Fibroblast of the aortic adventitia (primary cell): ENCODE measurements around the gene TTC39C. TPM values are rescaled to one million over a fixed set of nuclear protein-coding genes. Genes with fewer than 3 reads are reported as not detected.
A peak's percentile ranks its signal among the peaks of the same experiment; 100 is the strongest.

ENCODE experiments used
- DNase-seq: peaks from one replicate; pipeline ENCODE4 v3.0.0-alpha.2; 2010; ENCODE audit warnings: low read depth
- H3K4me3 ChIP-seq: 2 replicates; pipeline ENCODE4 v1.5.1; 2011; ENCODE audit warnings: low read depth, mild to moderate bottlenecking, control low read depth, low read length, moderate library complexity
- CTCF ChIP-seq: IDR thresholded peaks from 2 replicates; pipeline ENCODE4 v1.5.1; 2011; ENCODE audit warnings: mild to moderate bottlenecking, low read length, control low read depth, inconsistent platforms; ENCODE audit not compliant: insufficient read depth
- total RNA-seq: library from RNA; depleted of rRNA; stranded (reverse); fragments of >200 nt; gene quantifications from 2 replicates; pipeline ENCODE4 v1.2.3, GENCODE V29; 2012; ENCODE audit warnings: low replicate concordance

Gene TTC39C
- total RNA-seq, 1 donor, result 51.8 TPM

GRCh38 chr18:24016643-24017042 lies 2.1 kb downstream of the TTC39C start:
- peak; percentile 57 for TF ChIP-seq CTCF
- peak overlapping the region; percentile 41 for H3K4me3 ChIP-seq
- DNase-seq, result peak; percentile 21

GRCh38 chr18:24018299-24018886 lies 3.8 kb downstream of the TTC39C start:
- DNase-seq, result no peak
- H3K4me3 ChIP-seq, result no peak overlapping the region
- no peak for TF ChIP-seq CTCF

DNA sequence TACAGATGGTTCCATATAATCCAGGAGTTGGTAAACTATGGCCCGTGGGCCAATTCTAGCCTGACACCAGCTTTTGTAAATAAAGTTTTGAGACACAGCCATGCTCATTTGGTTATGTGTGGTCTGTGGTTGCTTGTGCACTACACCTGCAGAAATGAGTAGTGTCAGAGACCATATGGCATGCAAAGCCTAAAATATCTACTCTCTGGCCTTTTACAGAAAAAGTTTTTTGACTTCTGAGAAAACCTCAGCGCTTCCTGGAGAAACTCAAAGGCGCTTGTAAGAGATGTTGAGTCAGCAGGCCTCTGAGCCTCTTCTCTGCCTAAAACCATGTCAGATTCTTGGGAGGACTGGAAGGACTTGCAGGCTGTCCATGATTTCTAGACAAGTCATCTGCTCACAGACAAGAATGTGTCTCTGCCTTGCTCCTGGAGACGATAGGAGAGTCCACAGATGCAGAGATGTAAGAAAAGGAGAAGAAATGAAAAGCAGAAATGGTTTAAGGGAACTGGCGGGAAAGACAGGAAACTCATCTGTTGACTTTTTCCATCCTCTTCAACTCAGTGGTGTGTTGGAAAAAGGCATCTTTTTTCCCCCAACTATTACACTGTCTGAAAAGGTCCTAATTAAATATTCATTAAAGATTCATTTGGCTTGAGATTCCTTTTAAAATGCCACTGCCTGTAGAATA lies 5.2 kb downstream of the TTC39C start:
- no peak for TF ChIP-seq CTCF
- no peak overlapping the region for H3K4me3 ChIP-seq
- DNase-seq, result no peak

DNA sequence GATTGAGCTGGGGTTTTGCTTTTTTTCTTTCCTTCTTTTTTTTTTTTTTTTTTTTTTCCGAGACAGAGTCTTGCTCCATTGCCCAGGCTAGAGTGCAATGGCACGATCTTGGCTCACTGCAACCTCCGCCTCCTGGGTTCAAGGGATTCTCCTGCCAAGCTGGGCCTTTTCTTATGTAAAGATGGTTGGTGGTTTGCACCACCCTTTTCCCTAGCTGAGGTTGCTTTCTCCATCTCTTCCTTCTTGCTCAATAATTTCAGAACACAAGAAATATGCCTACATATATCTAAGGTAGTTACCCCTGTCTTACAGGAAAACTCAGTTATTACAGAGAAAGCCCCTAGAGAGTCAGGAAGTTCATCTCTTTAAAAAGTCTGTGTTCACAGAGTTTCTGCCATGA lies 7.0 kb downstream of the TTC39C start:
- no peak overlapping the region for H3K4me3 ChIP-seq
- DNase-seq, result no peak
- TF ChIP-seq CTCF, result no peak

DNA sequence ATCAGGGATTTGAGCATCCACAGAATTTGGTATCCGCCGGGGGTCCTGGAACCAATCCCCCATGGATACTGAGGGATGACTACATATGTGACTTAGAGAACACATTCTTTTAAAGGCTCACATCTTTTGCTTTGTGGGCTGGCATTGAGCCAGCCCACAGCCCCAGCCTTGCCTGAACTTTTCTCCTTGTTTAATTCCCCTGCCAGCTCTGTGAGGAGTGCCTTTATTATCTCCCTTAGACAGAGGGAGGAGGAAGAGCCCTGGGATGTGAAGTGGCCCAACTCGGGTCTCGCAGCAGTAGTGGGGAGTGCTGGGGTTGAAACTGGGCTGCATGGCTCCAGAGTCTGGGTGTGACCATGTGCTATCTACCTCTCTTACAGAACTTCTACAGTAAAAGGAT lies 7.6 kb downstream of the TTC39C start:
- peak; percentile 53 for DNase-seq
- no peak for TF ChIP-seq CTCF
- no peak overlapping the region for H3K4me3 ChIP-seq

DNA sequence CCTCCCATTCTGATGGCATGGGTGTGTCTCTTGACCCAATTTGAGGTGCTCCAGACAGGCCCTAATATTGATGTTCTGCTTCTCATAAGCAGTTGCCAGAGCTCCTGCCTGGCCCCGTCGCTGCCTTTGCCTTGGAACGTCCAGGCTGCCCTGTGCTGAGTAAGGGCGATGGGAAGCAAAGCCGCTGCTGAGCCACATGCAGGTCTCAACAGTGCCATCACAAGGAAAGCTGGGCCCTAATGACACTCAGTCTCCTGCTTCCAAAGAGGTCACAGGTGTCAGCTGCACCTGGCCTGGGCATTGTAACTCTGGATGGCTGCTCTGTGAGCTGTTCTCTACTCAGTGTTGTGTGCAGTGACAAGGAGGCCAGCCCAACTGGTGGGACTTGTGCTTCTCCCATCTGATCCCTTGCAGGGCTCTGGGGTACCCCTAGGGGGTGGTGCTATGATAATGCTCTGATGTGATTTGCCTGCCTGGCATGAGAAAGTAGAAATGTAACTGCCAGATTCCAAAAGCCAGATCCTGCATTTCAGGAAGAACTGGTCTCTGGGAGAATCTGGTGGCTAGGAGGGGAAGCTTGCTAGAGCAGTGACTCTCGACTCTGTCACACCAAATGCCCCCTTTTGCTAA lies 8.7 kb downstream of the TTC39C start:
- DNase-seq, result no peak
- no peak overlapping the region for H3K4me3 ChIP-seq
- TF ChIP-seq CTCF, result no peak

GRCh38 chr18:24024425-24024824 lies 9.9 kb downstream of the TTC39C start:
- DNase-seq, result no peak
- no peak overlapping the region for H3K4me3 ChIP-seq
- no peak for TF ChIP-seq CTCF
